ENCODE results near the gene OR8D2.

DNA sequence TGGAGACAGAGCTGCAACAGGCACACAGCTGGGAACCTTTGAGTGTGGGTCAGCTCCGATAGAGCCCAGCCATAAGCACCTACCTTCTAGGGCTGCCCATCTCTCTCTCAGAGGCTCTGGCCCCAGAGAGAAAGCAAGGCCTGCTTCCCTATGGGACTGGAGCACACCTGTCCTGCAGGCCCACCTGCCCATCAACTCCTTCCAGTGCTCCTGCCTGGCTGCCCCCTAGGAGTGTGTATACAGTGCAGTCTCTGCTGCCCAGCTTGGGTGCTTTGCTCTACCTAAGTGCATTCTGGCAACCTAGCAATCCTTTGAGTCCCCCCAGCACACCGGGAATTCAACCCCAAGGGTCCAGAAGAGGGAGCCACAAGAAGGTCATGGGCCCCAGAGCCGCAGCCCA lies 42.8 kb downstream of the OR8D2 start:
- TF ChIP-seq, protein P1, sequence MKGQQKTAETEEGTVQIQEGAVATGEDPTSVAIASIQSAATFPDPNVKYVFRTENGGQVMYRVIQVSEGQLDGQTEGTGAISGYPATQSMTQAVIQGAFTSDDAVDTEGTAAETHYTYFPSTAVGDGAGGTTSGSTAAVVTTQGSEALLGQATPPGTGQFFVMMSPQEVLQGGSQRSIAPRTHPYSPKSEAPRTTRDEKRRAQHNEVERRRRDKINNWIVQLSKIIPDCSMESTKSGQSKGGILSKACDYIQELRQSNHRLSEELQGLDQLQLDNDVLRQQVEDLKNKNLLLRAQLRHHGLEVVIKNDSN (CRISPR knock-in tag; IDR thresholded peaks at IDR 0.05) = no peak
- TF ChIP-seq, protein P2, sequence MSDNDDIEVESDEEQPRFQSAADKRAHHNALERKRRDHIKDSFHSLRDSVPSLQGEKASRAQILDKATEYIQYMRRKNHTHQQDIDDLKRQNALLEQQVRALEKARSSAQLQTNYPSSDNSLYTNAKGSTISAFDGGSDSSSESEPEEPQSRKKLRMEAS (CRISPR knock-in tag; IDR thresholded peaks at IDR 0.05) = no peak
- TF ChIP-seq NFE2L1 (CRISPR knock-in tag; IDR thresholded peaks at IDR 0.05) = no peak
- TF ChIP-seq, protein P3, sequence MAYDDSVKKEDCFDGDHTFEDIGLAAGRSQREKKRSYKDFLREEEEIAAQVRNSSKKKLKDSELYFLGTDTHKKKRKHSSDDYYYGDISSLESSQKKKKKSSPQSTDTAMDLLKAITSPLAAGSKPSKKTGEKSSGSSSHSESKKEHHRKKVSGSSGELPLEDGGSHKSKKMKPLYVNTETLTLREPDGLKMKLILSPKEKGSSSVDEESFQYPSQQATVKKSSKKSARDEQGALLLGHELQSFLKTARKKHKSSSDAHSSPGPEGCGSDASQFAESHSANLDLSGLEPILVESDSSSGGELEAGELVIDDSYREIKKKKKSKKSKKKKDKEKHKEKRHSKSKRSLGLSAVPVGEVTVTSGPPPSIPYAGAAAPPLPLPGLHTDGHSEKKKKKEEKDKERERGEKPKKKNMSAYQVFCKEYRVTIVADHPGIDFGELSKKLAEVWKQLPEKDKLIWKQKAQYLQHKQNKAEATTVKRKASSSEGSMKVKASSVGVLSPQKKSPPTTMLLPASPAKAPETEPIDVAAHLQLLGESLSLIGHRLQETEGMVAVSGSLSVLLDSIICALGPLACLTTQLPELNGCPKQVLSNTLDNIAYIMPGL (CRISPR knock-in tag; IDR thresholded peaks at IDR 0.05) = no peak
- TF ChIP-seq NR3C1 (CRISPR knock-in tag; conservative IDR thresholded peaks at IDR 0.05; ENCODE audit: low read depth) = no peak
- TF ChIP-seq ATF1 (CRISPR knock-in tag; IDR thresholded peaks at IDR 0.05) = no peak
- TF ChIP-seq, protein P4, sequence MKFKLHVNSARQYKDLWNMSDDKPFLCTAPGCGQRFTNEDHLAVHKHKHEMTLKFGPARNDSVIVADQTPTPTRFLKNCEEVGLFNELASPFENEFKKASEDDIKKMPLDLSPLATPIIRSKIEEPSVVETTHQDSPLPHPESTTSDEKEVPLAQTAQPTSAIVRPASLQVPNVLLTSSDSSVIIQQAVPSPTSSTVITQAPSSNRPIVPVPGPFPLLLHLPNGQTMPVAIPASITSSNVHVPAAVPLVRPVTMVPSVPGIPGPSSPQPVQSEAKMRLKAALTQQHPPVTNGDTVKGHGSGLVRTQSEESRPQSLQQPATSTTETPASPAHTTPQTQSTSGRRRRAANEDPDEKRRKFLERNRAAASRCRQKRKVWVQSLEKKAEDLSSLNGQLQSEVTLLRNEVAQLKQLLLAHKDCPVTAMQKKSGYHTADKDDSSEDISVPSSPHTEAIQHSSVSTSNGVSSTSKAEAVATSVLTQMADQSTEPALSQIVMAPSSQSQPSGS (CRISPR knock-in tag; IDR thresholded peaks at IDR 0.05; ENCODE audit: borderline replicate concordance, low read depth) = no peak
- TF ChIP-seq, protein P5, sequence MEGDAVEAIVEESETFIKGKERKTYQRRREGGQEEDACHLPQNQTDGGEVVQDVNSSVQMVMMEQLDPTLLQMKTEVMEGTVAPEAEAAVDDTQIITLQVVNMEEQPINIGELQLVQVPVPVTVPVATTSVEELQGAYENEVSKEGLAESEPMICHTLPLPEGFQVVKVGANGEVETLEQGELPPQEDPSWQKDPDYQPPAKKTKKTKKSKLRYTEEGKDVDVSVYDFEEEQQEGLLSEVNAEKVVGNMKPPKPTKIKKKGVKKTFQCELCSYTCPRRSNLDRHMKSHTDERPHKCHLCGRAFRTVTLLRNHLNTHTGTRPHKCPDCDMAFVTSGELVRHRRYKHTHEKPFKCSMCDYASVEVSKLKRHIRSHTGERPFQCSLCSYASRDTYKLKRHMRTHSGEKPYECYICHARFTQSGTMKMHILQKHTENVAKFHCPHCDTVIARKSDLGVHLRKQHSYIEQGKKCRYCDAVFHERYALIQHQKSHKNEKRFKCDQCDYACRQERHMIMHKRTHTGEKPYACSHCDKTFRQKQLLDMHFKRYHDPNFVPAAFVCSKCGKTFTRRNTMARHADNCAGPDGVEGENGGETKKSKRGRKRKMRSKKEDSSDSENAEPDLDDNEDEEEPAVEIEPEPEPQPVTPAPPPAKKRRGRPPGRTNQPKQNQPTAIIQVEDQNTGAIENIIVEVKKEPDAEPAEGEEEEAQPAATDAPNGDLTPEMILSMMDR (IDR thresholded peaks at IDR 0.05) = no peak
- no peak for TF ChIP-seq CBFB (CRISPR knock-in tag; IDR thresholded peaks at IDR 0.05; ENCODE audit: low read depth)
- TF ChIP-seq, protein P6, sequence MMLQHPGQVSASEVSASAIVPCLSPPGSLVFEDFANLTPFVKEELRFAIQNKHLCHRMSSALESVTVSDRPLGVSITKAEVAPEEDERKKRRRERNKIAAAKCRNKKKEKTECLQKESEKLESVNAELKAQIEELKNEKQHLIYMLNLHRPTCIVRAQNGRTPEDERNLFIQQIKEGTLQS (CRISPR knock-in tag; conservative IDR thresholded peaks at IDR 0.05) = no peak
